ENCODE measurements around the gene STX18.

Gene STX18

DNA sequence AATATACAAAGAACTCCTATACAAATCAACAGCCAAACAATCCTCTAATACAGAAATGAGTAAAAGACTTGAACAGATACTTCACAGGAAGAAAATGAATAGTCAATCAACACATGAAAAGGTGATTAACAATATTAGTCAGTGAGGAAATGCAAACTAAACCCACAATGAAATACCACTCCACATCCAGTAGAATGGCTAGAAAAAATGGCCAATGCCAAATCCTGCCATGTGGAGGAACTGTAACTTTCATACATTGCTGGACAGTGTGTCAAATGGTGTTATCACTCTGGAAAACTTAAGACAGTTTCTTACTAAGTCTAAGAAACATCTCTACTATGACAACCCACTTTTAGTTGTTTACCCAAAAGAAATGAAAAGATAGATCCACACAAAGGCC, 95.4 kb downstream of the STX18 start:
- in situ Hi-C loops (cut with HindIII; ENCODE audit: low sequenced_read_pairs) = no loop called here

DNA sequence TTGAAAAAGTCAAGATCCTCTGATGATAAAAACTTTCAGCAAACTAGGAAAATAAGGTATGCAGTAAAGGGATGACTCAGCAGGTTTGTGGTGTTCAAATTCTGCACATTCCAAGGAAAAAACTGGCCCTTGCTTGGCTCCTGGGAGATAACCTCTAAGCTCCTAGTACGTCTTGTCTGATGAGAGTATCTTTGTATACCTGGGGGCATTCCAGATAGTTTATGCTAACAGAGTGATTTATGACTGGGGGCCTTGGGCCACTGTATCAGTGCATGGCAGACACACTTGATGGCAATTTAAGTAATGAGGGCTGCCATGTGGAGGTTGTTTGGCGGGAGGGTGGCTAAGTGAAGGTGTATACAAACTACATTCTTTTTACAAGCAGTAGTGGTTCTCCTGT, 98.0 kb downstream of the STX18 start:
- in situ Hi-C loops (cut with HindIII; ENCODE audit: low sequenced_read_pairs) = no loop called here

DNA sequence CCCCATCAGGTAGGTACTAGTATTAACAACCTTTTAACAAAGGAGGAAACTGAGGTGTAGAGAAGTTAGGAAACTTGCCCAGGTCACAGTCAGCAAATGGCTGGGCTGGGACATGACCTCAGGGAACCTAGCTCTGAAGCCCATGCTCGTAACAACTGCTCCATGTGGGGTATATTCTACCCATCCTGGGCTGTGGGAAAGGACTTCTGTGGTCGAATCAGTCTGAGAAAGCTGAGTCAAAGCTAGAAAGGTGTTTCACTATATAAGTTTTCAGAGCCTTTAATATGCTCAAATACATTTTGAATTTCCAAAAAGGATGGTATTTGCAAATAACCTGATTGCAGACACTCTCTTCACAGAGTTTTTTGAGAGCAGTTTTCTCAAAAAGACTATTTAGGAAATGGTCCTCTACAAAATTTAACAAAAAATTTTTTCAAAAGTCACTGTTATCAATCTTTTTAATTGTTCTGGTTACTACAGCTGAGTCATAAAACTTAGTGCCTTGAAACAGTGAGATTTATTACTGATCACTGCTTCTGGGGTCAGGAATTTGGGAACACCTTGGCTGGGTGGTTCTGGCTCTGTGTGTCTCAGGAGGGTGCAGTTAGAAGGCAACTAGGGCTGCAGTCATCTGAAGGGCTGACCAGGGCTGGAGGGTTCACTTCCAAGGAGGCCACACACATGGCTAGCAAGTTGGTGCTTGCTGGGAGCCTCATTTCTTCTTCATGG, 101.4 kb downstream of the STX18 start:
- in situ Hi-C loops (cut with HindIII; ENCODE audit: low sequenced_read_pairs) = no loop called here

DNA sequence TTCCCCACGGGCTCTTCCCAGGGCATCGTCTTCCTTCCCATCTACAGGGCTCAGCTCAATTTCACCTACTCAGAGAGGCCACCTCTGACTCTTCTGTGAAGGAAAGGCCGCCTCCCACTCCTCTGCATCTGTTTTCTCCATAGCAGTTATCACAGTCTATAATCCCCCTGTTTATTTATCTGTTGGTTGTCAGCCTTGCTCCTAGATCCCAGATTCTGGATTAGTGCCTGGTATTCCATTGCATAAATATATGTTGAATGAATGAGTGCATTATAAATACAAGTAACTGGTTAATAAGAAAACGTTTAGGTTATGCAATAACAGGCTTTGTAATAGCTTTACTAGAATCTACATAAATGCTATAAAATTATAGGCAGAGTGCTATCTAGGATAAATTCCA, 102.1 kb downstream of the STX18 start:
- in situ Hi-C loops (cut with HindIII; ENCODE audit: low sequenced_read_pairs) = no loop called here

DNA sequence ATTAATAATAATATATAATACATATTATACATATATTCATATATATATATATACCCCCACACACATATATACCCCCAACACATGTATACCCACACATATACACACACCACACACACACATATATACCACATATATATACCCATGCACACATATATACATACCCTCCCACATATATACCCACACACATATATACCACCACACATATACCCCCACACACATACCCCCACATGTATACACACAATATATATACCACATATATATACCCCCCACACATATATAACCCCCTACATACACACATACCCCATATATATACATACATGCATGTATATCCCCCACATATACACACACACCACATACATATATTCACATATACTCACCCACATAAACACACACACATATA, 103.0 kb downstream of the STX18 start:
- in situ Hi-C loops (cut with HindIII; ENCODE audit: low sequenced_read_pairs) = no loop called here

DNA sequence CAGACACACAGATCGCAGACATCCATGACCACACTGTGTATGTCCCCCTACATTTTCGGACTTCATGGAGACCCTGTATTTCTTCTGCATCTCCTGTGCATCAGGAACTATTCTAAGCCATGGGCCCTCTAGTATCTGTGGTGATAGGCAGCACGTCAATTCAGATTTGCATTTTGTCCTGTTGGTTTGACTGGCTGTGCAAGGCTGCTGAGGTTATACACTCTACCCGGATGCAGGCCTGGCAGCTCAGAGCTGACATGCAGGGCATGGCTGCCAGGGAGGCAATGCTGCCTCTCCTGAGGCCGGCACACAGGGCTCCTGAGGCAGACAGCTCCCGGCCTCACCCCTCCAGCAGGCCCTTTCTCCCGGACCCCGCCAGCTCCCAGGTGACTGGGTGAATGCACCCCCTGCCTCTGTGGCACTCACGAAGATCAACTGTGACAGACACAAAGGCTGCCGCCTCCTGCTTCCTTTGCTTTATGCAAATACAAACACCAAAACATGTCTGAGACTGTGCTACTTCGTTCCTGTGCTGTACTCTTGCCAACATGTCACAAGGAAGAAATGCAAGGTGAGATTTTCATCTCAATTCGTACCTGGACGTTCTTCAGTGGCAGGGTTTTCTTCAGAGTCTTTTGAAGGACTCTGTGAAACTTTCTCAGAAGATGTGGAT, 103.9 kb downstream of the STX18 start:
- in situ Hi-C loops (cut with HindIII; ENCODE audit: low sequenced_read_pairs) = no loop called here

DNA sequence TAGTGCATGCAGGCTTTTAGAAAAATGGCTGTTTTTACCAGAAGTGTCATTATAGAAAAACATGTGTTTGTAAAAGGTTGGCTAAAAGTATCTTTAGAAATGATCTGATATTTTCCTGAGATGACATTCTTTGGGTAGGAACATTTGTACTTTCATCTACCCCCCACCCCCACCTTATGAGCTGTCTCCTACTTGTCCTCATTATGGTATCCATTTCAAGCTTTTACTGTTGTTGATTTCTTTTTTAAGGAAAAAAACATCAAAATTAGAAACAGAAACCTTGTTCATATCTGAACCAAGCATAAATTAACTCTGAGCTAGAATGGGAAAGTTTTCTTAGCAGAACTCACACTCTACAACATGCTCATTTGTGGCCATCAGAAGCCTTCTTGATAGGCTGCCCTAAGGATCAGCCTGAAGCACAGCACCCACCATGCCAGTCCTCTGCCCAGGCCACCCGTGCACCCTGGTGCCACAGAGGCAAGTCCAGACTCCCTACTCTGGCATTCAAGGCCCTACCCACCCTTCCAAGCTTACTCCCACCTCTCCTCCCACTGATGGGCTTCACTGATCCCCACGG, 105.5 kb downstream of the STX18 start:
- in situ Hi-C loops (cut with HindIII; ENCODE audit: low sequenced_read_pairs) = no loop called here

DNA sequence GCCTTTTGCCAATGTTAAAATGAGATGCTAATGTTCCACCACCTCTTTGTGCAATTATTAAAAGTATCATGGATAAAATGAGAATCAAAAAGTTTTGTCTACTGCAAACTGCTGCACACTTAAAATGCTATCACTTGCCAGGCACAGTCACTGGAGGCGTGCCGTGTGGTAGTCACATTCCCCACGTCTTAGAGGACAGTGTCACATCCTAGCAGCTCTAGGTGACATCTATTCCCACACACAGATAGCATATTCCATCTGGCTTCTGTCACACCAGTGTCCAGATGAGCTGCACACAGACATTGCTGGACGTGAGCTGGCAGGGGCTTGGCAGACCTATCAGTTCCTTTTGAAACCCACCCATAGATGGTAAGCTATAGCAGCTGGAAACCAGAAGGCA, 107.9 kb downstream of the STX18 start:
- in situ Hi-C loops (cut with HindIII; ENCODE audit: low sequenced_read_pairs) = no loop called here

DNA sequence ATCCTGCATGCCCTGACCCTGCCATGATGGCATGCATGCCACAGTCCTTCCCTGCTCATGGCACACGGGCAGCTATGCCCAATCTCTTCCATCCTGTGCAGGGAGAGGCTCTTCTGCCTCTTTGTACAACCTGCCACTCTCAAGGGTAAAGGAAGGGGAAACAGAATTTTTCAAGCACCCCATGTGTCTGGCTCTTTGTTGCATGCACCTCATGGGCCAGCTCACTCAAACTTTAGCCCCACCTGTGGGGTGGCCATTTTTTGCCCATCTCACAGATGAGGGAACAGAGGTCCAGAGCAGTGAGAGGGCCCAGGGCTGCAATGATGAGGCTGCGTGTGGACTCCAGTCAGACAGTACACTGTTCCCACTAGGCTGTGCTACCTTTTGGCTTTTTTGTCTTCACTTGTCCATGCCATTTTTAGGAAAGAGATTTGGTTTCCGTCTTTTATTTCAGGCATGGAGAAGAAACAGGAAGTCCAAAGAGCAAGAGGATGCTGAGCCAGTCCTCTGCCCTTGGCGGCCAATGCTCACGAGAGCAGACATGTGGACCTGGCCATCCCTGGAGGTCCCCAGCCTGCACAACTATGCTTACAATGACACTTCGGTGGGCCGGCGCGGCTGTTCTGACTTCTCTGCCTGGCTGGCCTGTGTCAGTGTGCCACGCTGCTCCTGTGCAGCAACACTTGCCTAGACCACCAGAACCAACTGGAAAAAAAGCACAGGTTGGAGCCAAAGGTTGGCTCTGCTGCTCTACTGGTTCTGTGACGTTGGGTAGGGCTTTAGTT, 109.3 kb downstream of the STX18 start:
- in situ Hi-C loops (cut with HindIII; ENCODE audit: low sequenced_read_pairs) = no loop called here

DNA sequence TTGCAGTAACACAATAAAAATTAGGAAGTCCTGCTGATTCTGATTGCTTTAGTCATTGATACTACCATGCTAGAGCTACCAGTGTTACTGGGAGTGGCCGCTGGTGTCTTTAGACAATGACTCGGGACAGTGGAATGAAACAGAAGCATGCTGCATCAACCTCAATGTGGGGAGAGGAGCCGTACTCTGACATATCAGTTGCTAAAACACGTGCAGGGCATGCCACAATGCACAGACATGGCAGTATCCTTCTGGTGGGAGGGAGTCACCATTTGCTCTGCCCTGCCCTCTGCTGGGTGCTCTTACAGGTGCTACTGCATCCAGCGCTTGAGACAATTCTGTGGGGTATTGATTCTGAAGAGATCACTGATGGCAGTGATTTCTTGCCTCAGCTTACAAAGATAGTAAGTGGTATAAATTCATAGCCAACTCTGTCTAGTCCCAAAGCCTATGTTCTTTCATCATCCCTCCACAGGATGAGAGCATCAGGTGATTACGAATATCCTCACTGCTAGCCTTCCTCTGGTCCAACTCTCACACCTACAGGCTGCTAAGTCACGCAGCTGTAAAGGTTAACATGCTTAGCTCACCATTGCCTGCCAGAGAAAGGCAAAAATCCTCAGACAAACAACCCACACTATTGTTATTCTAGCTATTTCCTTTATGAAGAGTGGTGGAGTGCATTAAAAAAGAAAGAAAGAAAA, 111.2 kb downstream of the STX18 start:
- in situ Hi-C loops (cut with HindIII; ENCODE audit: low sequenced_read_pairs) = no loop called here

DNA sequence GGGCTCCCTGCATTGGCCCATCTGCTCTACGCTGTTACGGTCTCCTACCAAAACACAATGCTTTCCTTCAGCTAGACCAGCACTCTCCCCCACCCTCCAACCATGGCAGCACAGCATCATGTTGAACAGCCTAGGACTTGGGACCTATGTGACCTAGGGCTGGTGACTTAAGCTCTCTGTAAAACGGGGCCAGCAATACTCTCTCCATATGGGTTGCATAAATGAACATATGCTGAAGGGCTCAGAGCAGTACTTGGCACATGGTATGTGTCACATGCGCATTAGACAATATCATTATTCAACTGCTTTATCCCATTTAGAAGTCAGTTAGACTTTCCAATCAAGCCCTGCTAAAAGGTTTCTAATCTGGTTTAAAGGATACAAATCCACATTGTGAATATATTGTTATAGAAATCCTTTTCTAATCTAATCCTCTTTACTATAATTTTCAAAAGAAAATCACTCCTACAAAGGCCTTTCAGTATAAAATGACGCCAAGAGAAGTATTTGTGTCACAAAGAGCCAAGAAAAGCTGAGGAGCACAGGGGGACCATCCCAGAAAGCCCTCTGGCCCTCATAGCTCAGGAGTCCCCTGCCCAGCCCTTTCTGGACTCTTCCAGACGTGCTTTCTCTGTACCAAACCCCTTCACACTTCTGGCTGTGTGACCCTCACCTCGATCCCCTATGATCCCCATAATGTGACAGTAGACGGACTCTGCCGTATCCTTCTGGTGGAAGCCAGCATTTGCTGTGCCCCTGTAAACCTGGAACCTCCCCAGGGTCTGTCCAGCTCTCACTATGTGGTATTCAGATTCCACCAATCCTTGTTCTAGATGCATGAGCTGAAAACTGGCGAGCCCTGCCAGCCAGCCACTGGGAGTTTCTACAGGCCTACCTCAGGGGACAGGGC, 112.6 kb downstream of the STX18 start:
- in situ Hi-C loops (cut with HindIII; ENCODE audit: low sequenced_read_pairs) = no loop called here

DNA sequence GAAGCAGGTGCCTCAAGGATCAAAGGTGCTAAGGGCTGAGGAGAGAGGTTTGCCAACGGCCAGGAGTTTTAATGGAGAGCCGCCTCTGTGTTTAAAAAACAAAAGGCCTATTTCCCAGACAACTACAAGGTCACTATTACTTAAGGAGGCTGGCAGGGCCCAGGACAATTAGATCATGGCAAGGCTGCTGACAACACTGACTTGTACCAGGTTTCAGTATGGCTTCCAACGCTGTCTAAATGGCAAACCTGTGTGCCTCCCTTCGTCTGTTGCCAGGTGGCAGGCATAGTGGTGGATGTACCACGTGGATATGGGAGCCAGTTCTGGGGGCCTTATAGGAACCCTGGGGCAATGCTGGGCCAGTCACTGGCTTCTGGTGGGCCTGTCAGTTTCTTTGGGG, 114.0 kb downstream of the STX18 start:
- in situ Hi-C loops (cut with HindIII; ENCODE audit: low sequenced_read_pairs) = no loop called here

DNA sequence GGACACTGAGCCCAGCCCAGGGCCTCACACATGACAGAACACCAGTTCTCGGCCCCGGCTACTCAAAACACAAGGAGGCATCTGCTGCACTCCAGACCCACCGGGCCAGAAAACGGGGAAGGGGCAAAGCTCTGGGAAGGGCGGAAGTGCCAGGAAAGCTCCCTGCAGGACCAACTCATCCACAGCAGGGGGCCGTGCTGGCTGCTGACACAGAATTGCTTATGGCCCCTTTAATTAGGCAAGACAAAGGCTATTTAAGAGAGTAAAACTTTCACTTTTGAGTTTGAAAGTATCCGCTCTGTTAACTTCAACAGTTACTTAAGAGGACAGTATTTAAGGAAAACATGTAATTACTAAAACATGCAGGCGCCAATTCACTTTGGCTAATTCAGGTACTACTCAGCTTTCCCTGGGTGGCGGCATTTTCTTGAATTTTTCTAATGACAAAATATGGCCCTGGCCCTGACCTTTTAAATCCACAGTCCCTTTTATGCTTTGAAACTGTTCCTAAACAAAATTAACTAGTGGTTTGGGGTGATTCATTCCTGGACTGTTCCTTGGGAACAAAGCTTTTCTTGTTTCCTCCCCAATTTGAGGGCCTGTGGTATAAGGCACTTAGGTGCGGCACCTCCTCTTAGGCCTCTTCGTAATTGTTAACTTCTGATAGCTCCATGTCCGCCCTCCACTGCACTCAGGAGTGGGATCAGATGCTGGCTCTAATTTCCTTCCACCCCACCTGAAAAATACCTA, 114.6 kb downstream of the STX18 start:
- in situ Hi-C loops (cut with HindIII; ENCODE audit: low sequenced_read_pairs) = no loop called here

DNA sequence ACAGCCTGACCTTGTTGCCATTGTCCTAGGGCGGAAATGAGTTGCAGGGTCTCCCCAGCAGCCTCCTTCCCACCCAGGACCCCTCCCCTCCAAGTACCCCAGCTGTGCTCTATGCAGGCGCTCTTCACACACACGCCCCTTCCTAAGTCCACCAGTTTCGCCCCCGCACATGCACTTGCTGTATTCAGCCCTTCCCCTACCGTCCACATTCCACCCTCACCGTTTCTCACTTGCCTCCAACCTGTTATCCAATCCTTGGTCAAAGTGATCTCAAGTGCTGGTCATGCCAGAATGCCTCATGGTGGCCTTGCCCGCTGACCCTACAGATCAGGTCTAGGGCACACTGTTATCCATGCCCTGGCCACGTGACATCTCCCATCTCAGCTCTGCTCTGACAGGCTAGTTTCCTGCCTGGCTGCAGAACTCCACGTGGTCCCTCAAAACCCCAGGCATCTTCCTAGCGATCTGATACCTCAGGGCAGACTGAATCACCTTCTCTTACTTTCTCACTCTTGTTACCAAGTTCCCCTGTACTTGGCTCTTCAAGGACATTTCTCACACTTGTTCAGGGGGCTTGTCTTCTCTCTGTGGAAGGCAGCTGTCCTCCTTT, 115.2 kb downstream of the STX18 start:
- in situ Hi-C loops (cut with HindIII; ENCODE audit: low sequenced_read_pairs) = no loop called here

DNA sequence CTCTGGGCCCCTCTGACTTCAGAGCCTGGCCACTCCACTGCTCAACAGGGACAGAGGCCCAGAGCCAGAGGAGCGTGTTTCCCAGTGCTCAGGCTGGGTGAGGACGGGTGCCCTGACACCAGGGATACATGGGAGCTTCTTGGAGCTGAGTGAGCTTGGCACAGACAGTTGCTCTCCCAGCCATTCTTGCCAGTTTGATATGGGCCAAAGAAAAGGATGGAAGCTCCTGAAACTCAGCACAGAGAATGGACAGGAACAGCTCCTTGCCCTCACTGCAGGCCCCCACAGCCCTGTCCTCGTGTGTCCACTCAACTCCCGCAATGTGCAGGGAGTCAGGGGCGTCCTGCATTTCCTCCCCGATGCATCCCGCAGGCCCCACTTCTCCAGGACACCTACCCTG, 116.2 kb downstream of the STX18 start:
- in situ Hi-C loops (cut with HindIII; ENCODE audit: low sequenced_read_pairs) = no loop called here

DNA sequence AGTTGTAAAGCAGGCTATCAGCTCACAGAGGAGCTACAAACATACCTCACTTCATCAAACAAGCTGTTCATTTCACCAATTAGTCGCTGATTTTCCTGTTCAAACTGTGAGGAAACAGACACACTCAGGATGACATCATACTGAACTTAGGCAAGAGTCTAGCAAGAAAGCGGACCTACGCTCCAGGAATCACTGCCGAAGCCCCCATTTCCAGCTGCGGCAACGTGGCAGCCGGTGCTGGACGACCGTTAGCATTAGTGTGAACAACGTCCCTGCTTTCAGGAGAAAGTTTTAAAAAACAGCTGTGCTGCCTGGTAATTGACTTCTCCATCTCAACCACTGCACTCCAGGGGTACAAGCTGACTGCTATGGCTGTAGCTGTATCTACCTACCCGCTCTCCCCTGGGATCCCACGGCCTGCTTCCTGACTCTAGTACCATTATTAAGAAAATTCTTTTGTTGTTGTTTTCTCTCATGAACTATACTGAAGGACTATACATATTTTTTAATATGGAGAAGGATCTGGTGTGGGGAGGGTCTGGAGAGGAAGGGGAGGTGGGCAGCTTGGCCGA, 116.6 kb downstream of the STX18 start:
- in situ Hi-C loops (cut with HindIII; ENCODE audit: low sequenced_read_pairs) = no loop called here

DNA sequence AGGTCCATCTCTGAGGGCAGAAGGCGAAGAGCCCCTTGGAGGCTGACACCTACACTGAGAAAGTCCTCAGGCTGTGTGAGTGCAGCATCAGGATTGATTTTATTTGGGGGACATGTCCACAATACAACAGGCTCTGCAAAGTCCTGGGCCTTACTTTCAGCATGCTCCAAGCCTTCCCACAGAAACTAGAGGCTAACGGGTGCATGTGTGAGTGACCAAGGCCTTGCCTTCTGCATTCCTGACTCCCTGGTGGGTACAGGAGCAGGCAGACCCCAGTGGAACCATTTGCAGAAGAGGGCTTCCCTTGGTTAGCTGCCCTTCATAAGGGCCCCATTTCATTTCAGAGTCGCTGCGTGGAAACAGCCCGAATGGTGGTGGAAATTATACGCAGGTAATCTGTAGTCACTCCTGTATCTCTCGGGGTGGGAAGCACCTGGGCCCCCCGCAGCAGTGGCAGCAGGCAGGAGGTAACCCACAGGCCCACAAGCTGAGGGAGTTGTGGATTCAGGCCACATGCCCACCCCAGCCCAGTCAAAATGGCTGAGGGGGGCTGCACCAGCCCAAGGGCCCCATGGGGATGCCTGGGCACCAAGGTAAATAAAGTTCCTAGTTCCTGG, 117.2 kb downstream of the STX18 start:
- in situ Hi-C loops (cut with HindIII; ENCODE audit: low sequenced_read_pairs) = no loop called here

Measured in DLD1 (cell line).